Vagina (tissue), 2 donors: ENCODE results near the gene NOM1.

Experiments used
- CTCF ChIP-seq, 3 experiments: fragments of 450-650 bp in 2 of 3; fragments of 200-600 bp in 1 of 3; sonication (generic) in 1 of 3; IDR thresholded peaks; one replicate each; pipeline ENCODE4 v1.5.1; 2017 to 2019; ENCODE audit warnings: antibody characterized with exemption in 3 of 3, mild to moderate bottlenecking in 2 of 3, moderate library complexity in 2 of 3
- POLR2A ChIP-seq, 2 donors: fragments of 450-650 bp; IDR thresholded peaks; one replicate each; pipeline ENCODE4 v1.6.1; 2017; ENCODE audit warnings: antibody characterized with exemption in 2 of 2, mild to moderate bottlenecking in 2 of 2, moderate library complexity in 2 of 2
- POLR2AphosphoS5 ChIP-seq, 2 donors: sonication (generic); formaldehyde crosslinking; IDR thresholded peaks; one replicate each; pipeline ENCODE4 v1.9.0; 2017; ENCODE audit warnings: antibody characterized with exemption in 2 of 2, mild to moderate bottlenecking in 2 of 2, low read depth in 1 of 2; ENCODE audit not compliant: insufficient read depth in 1 of 2

- TF ChIP-seq CTCF (IDR thresholded peaks at IDR 0.05) (no peak), POLR2A (IDR thresholded peaks at IDR 0.05) (no peak), POLR2AphosphoS5 (IDR thresholded peaks at IDR 0.05; ENCODE audit: insufficient read depth in 1 of 2, low read depth in 1 of 2) (no peak)
These were observed 39.1 kb downstream of the NOM1 start for GRCh38 chr7:156988343-156989185.
